ENCODE measurements around the gene LRIG3. TPM values are rescaled to one million over a fixed set of nuclear protein-coding genes. Genes with fewer than 3 reads are reported as not detected.
A peak's percentile ranks its signal among the peaks of the same experiment; 100 is the strongest.

LRIG3 gene
- total RNA-seq, 4 donors from 2014 or later = 60.3 to 120 (median 78.3) TPM

- peak overlapping the region; percentile 69 to 92 (median 72) for H3K4me3 ChIP-seq
- TF ChIP-seq POLR2A (IDR thresholded peaks at IDR 0.05) = no peak
- TF ChIP-seq CTCF (IDR thresholded peaks at IDR 0.05) = no peak
- no peak for TF ChIP-seq EP300 (IDR thresholded peaks at IDR 0.05)
- 54% methylated on average over 15 of the region's 15 CpGs for WGBS, 2 donors
- H3K9me3 ChIP-seq = no peaks in the 10 kb centered on the region
- H3K4me1 ChIP-seq = peaks cover 0 to 27% (median 2%) of the 10 kb centered on the region in 4 donors
- no peaks in the 10 kb centered on the region for H3K36me3 ChIP-seq
- H3K27me3 ChIP-seq = no peaks in the 10 kb centered on the region
- peak overlapping the region; percentile 88 to 99 (median 94) for H3K27ac ChIP-seq
- DNase-seq (ENCODE audit: low spot score in 2 of 2) = no peak
Observed at GRCh38 chr12:58920961-58921861, 907 bp upstream of the LRIG3 start.

- Histone ChIP-seq H3K27ac (peak overlapping the region; percentile 88 to 99 (median 94)), H3K36me3 (no peaks in the 10 kb centered on the region), H3K4me3 (peak overlapping the region; percentile 69 to 92 (median 72)), H3K9me3 (no peaks in the 10 kb centered on the region), H3K27me3 (no peaks in the 10 kb centered on the region), H3K4me1 (peaks cover 0 to 32% (median 2%) of the 10 kb centered on the region in 4 donors)
- peak; percentile 23 to 24 for DNase-seq (ENCODE audit: low spot score in 2 of 2)
- 1 to 4% methylated on average over 14 to 48 of the region's 50 CpGs for WGBS, 2 donors
- peak in 1 of 2 donors; percentile 77 for TF ChIP-seq EP300 (IDR thresholded peaks at IDR 0.05)
- no peak for TF ChIP-seq CTCF (IDR thresholded peaks at IDR 0.05)
Observed at GRCh38 chr12:58919231-58920101, 838 bp downstream of the LRIG3 start.

GRCh38 chr12:58918469-58918844 lies 1.8 kb downstream of the LRIG3 start:
- H3K36me3 ChIP-seq = no peaks in the 10 kb centered on the region
- H3K27ac ChIP-seq = peak overlapping the region; percentile 88 to 99 (median 94)
- H3K9me3 ChIP-seq = no peaks in the 10 kb centered on the region
- peak overlapping the region; percentile 69 to 92 (median 72) for H3K4me3 ChIP-seq
- no peak for DNase-seq (ENCODE audit: low spot score in 2 of 2)
- TF ChIP-seq POLR2A (IDR thresholded peaks at IDR 0.05) = no peak
- TF ChIP-seq EP300 (IDR thresholded peaks at IDR 0.05) = no peak
- TF ChIP-seq CTCF (IDR thresholded peaks at IDR 0.05) = no peak
- WGBS, 2 donors = 11 to 13% methylated on average over 4 of the region's 4 CpGs
- H3K27me3 ChIP-seq = no peaks in the 10 kb centered on the region
- peaks cover 0 to 42% (median 5%) of the 10 kb centered on the region in 4 donors for H3K4me1 ChIP-seq

GRCh38 chr12:58917699-58918468 lies 2.4 kb downstream of the LRIG3 start:
- H3K27ac ChIP-seq = peak overlapping the region; percentile 88 to 99 (median 94)
- H3K4me3 ChIP-seq = peak overlapping the region; percentile 69 to 92 (median 72)
- DNase-seq (ENCODE audit: low spot score in 2 of 2) = no peak
- peaks cover 0 to under 1% (median 0%) of the 10 kb centered on the region in 3 donors for H3K36me3 ChIP-seq
- no peaks in the 10 kb centered on the region for H3K27me3 ChIP-seq
- no peak for TF ChIP-seq POLR2A (IDR thresholded peaks at IDR 0.05)
- no peak for TF ChIP-seq CTCF (IDR thresholded peaks at IDR 0.05)
- no peak for TF ChIP-seq EP300 (IDR thresholded peaks at IDR 0.05)
- H3K9me3 ChIP-seq = no peaks in the 10 kb centered on the region
- peaks cover 0 to 45% (median 8%) of the 10 kb centered on the region in 4 donors for H3K4me1 ChIP-seq
- WGBS, 2 donors = 17 to 21% methylated on average over 5 of the region's 5 CpGs
